SH-SY5Y (cell line): Measurements from ENCODE around the gene RELL1.

ENCODE experiments used
- GATA2 ChIP-seq: IDR thresholded peaks from 2 replicates; pipeline ENCODE4 v1.6.1; 2011; ENCODE audit warnings: mild to moderate bottlenecking, low read depth, low read length
- GATA3 ChIP-seq: IDR thresholded peaks from 2 replicates; pipeline ENCODE4 v1.6.1; 2011; ENCODE audit warnings: low read depth, mild to moderate bottlenecking, low read length, moderate library complexity

- TF ChIP-seq GATA3 (no peak), GATA2 (no peak)
These were observed 73.4 kb downstream of the RELL1 start for GRCh38 chr4:37612811-37613210.
